Omental fat pad (tissue), 4 donors: Measurements from ENCODE around the gene CLDN10. TPM values are rescaled to one million over a fixed set of nuclear protein-coding genes. Genes with fewer than 3 reads are reported as not detected.
"Not testable (repeated sequence)": the region's sequence is repeated elsewhere in the genome, so short reads cannot be mapped to it uniquely, and the experiment has no call there.

Experiments used
- ATAC-seq: fragments of 150-250 bp; one replicate; pipeline ENCODE4 v1.9.1; 2016; ENCODE audit warnings: mild to moderate bottlenecking, moderate library complexity; ENCODE audit not compliant: low FRiP score
- DNase-seq: peaks from one replicate; pipeline ENCODE4 v3.0.0-alpha.2; 2019; ENCODE audit warnings: low spot score
- CTCF ChIP-seq, 3 donors: fragments of 450-650 bp; IDR thresholded peaks; one replicate each; pipeline ENCODE4 v1.5.1; 2016 to 2017; ENCODE audit warnings: antibody characterized with exemption in 3 of 3, mild to moderate bottlenecking in 3 of 3, moderate library complexity in 2 of 3
- total RNA-seq, 4 donors: library from RNA; depleted of rRNA; stranded (reverse); fragments of >200 nt; gene quantifications; one replicate each; pipeline ENCODE4 v1.1.0, GENCODE V29; 2016

CLDN10 gene
- total RNA-seq, 4 donors from 2014 or later = 0.47 to 0.69 TPM; not detected in 2

GRCh38 chr13:95509521-95510310, 42.8 kb upstream of the CLDN10 start:
- DNase-seq (no peak), ATAC-seq (no peak)
- TF ChIP-seq CTCF (IDR thresholded peaks at IDR 0.05) = no peak

DNA sequence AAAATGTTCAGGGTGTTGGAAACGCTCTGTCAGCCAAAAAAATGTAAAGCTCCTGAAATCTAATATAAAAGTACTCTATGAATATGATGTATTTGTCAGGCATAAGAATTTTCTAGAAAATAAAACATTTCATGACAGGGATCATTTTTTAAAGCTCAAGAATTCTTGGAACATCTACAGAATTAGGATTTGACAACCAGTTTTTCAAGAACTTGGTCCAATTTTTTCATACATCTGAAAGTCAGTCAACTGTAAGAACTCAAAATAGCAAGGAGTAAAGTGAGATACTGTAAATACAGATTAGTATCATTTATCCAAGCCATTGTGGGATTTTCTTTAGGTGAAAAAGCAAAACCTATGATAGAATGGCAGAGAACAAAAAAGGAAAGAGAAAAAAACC, 41.6 kb upstream of the CLDN10 start:
- DNase-seq (no peak), ATAC-seq (no peak)
- TF ChIP-seq CTCF (IDR thresholded peaks at IDR 0.05) = no peak

GRCh38 chr13:95512424-95512823, 40.1 kb upstream of the CLDN10 start:
- DNase-seq (no peak), ATAC-seq (no peak)
- no peak for TF ChIP-seq CTCF (IDR thresholded peaks at IDR 0.05)

DNA sequence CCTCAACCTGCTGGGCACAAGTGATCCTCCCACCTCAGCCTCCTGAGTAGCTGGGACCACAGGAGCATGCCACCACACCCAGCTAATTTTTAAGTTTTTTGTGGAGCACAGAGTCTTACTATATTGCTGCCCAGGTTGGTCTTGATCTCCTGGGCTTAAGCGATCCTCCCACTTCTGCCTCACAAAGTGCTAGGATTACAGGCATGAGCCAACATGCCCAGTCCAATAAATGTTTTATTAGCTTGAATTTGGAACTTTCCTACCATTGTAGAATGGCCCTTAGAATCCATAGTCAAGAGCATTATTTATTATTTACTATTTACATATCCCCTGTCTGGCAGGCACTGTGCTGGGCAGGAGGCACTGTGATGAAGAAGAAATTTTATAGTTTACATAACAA, 39.6 kb upstream of the CLDN10 start:
- no peak for TF ChIP-seq CTCF (IDR thresholded peaks at IDR 0.05)
- DNase-seq = no peak
- ATAC-seq = no peak

DNA sequence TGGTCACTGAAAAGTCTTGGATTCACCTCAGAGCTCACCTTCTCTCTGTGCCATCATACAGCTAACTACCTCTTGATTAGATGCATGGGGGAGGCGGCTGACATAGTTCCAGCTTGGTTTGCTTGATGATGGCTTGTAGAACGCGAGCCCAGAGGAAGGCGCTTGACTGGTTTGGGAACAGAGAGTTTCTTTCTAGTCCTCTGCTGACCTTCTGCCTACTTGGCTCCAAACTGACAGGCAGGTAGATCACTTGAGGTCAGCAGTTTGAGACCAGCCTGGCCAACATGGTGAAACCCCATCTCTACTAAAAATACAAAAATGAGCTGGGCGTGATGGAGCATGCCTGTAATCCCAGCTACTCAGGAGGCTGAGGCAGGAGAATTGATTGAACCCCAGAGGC, 36.9 kb upstream of the CLDN10 start:
- ATAC-seq = not testable (repeated sequence)

GRCh38 chr13:95516021-95516420, 36.5 kb upstream of the CLDN10 start:
- no peak for TF ChIP-seq CTCF (IDR thresholded peaks at IDR 0.05)

More for the DNA sequence above, 36.9 kb upstream of the CLDN10 start:
- not testable (repeated sequence) for DNase-seq

DNA sequence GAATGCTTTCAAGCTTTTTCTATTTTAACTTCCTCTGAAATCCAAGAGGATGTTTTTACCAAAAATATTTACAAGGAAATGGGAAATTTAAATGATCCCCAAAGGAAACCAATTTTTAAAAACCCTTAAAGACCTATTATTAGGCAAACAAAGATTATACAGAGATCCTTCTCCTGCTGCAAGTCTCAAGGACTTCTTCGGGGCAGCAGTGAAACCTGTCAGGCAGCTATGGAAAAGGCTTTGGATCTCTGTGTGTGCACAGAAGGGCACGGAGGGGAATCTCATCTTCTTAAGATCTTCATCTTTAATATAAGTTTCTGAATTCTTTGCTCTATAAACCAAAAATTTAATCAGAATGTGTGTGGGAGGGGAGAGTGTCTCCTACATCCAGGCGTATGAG, 36.0 kb upstream of the CLDN10 start:
- no peak for TF ChIP-seq CTCF (IDR thresholded peaks at IDR 0.05)
- DNase-seq (no peak), ATAC-seq (no peak)

More at GRCh38 chr13:95516021-95516420, 36.5 kb upstream of the CLDN10 start:
- no peak for ATAC-seq
- DNase-seq = no peak
